WTC11 (cell line): ENCODE data around the gene PTCH1. TPM values are rescaled to one million over a fixed set of nuclear protein-coding genes. Genes with fewer than 3 reads are reported as not detected.

ENCODE experiments used
- ATAC-seq: fragments of 200-7000 bp; cut with Tn5 transposase; 2 replicates; pipeline ENCODE4 v1.10.0; 2021; ENCODE audit warnings: mild to moderate bottlenecking, moderate library complexity
- CTCF ChIA-PET: fragments of 300-600 bp; sonication (Branson Sonifier 250); formaldehyde crosslinking; loops from one replicate; lab custom pipeline; 2021; ENCODE audit warnings: antibody characterized with exemption; lab: Charles Lee
- POLR2A ChIA-PET: fragments of 350-600 bp; sonication (Branson Sonifier 250); formaldehyde crosslinking; loops from one replicate; lab custom pipeline; 2021; ENCODE audit warnings: antibody characterized with exemption; lab: Charles Lee
- DNase-seq: peaks from one replicate; pipeline ENCODE4 v3.0.0; 2021; ENCODE audit warnings: low spot score
- H3K27ac Mint-ChIP-seq: 2 replicates; pipeline ENCODE4 v1.8.0; 2021; ENCODE audit warnings: mixed read lengths
- H3K27me3 Mint-ChIP-seq: 2 replicates; pipeline ENCODE4 v1.8.0; 2021; ENCODE audit warnings: low read depth, mild to moderate bottlenecking, moderate library complexity, mixed read lengths
- H3K36me3 Mint-ChIP-seq: 2 replicates; pipeline ENCODE4 v1.8.0; 2021; ENCODE audit warnings: mixed read lengths
- H3K4me1 Mint-ChIP-seq: 2 replicates; pipeline ENCODE4 v1.8.0; 2022; ENCODE audit warnings: mixed read lengths
- H3K4me3 Mint-ChIP-seq: 2 replicates; pipeline ENCODE4 v1.8.0; 2021; ENCODE audit warnings: mild to moderate bottlenecking, moderate library complexity, mixed read lengths
- H3K9me3 Mint-ChIP-seq: 2 replicates; pipeline ENCODE4 v1.8.0; 2021; ENCODE audit warnings: mixed read lengths
- ARID4B ChIP-seq: sonication (generic); formaldehyde crosslinking; IDR thresholded peaks from 2 replicates; pipeline ENCODE4 v1.8.0; 2023; ENCODE audit warnings: missing genetic modification reagents, mild to moderate bottlenecking, borderline replicate concordance
- ATF6 ChIP-seq: sonication (generic); formaldehyde crosslinking; IDR thresholded peaks from 2 replicates; pipeline ENCODE4 v1.8.1; 2023; ENCODE audit warnings: mild to moderate bottlenecking, missing genetic modification reagents
- CBFB ChIP-seq: sonication (generic); formaldehyde crosslinking; IDR thresholded peaks from 2 replicates; pipeline ENCODE4 v1.8.1; 2022; ENCODE audit warnings: mild to moderate bottlenecking, low read depth, missing genetic modification reagents
- CREB1 ChIP-seq: sonication (generic); formaldehyde crosslinking; IDR thresholded peaks from 2 replicates; pipeline ENCODE4 v1.8.0; 2023; ENCODE audit warnings: mild to moderate bottlenecking, missing genetic modification reagents
- FOXJ3 ChIP-seq: sonication (generic); formaldehyde crosslinking; IDR thresholded peaks from 2 replicates; pipeline ENCODE4 v1.9.0; 2021; ENCODE audit warnings: missing genetic modification reagents, mild to moderate bottlenecking, borderline replicate concordance
- IRF1 ChIP-seq: sonication (generic); formaldehyde crosslinking; IDR thresholded peaks from 2 replicates; pipeline ENCODE4 v1.8.0; 2023; ENCODE audit warnings: missing genetic modification reagents
- MXD4 ChIP-seq: fragments of 250-450 bp; sonication (Bioruptor Pico); IDR thresholded peaks from 2 replicates; pipeline ENCODE4 v1.8.0; 2021; ENCODE audit warnings: mild to moderate bottlenecking, moderate library complexity, borderline replicate concordance
- NFYB ChIP-seq: sonication (generic); formaldehyde crosslinking; conservative IDR thresholded peaks from 2 replicates; pipeline ENCODE4 v1.8.0; 2022; ENCODE audit warnings: low read depth, missing genetic modification reagents
- SMAD4 ChIP-seq: sonication (generic); formaldehyde crosslinking; IDR thresholded peaks from 2 replicates; pipeline ENCODE4 v1.8.0; 2022; ENCODE audit warnings: mild to moderate bottlenecking, missing genetic modification reagents
- TP53 ChIP-seq: sonication (generic); formaldehyde crosslinking; IDR thresholded peaks from 2 replicates; pipeline ENCODE4 v1.8.1; 2023; ENCODE audit warnings: mild to moderate bottlenecking, missing genetic modification reagents
- USF1 ChIP-seq: sonication (generic); formaldehyde crosslinking; IDR thresholded peaks from 2 replicates; pipeline ENCODE4 v1.8.0; 2022; ENCODE audit warnings: mild to moderate bottlenecking, missing genetic modification reagents
- USF2 ChIP-seq: sonication (generic); formaldehyde crosslinking; IDR thresholded peaks from 2 replicates; pipeline ENCODE4 v1.8.1; 2023; ENCODE audit warnings: mild to moderate bottlenecking, missing genetic modification reagents, moderate library complexity
- ZMAT4 ChIP-seq: fragments of 250-450 bp; sonication (Bioruptor Pico); IDR thresholded peaks from 2 replicates; pipeline ENCODE4 v1.9.0; 2021; ENCODE audit warnings: mild to moderate bottlenecking
- ZNF138 ChIP-seq: sonication (generic); formaldehyde crosslinking; conservative IDR thresholded peaks from 2 replicates; pipeline ENCODE4 v1.8.1; 2022; ENCODE audit warnings: mild to moderate bottlenecking, moderate library complexity, missing genetic modification reagents
- ZNF263 ChIP-seq: sonication (generic); formaldehyde crosslinking; IDR thresholded peaks from 2 replicates; pipeline ENCODE4 v1.8.1; 2022; ENCODE audit warnings: low read depth, mild to moderate bottlenecking, moderate library complexity, missing genetic modification reagents
- ZNF532 ChIP-seq: fragments of 250-450 bp; sonication (Bioruptor Pico); IDR thresholded peaks from 2 replicates; pipeline ENCODE4 v1.9.0; 2021; ENCODE audit warnings: mild to moderate bottlenecking, borderline replicate concordance
- ZSCAN18 ChIP-seq: fragments of 250-450 bp; sonication (Bioruptor Pico); IDR thresholded peaks from 2 replicates; pipeline ENCODE4 v2.1.2; 2022; ENCODE audit warnings: mild to moderate bottlenecking, moderate library complexity
- total RNA-seq: library from RNA; stranded (reverse); gene quantifications from 3 replicates; pipeline ENCODE4 v1.2.3, GENCODE V29; 2021

Gene PTCH1
- total RNA-seq, 1 experiment from 2014 or later: 38.0 TPM

GRCh38 chr9:95528908-95529502 lies 12.2 kb upstream of the PTCH1 start:
- ChIA-PET POLR2A (no interaction called here), CTCF (interaction anchor here (0.7 kb wide), 1 partner anchor 334 kb away, joined by 3 read pairs; no protein-coding TSS in a partner anchor)
- TF ChIP-seq NFYB (CRISPR knock-in tag) (no peak), TP53 (no peak), CBFB (CRISPR knock-in tag) (no peak), USF2 (CRISPR knock-in tag) (peak; percentile 66)
- ATAC-seq: peak; percentile 76
- peaks cover 6% of the 10 kb centered on the region for H3K27me3 Mint-ChIP-seq
- H3K4me3 Mint-ChIP-seq: no peak overlapping the region
- no peak overlapping the region for H3K27ac Mint-ChIP-seq
- H3K9me3 Mint-ChIP-seq: peaks cover 3% of the 10 kb centered on the region; the same call in 1 of the 2 replicates
- H3K36me3 Mint-ChIP-seq: no peaks in the 10 kb centered on the region
- peaks cover 17% of the 10 kb centered on the region for H3K4me1 Mint-ChIP-seq
- no peak for DNase-seq

- Mint-ChIP-seq H3K36me3 (no peaks in the 10 kb centered on the region), H3K4me3 (no peak overlapping the region), H3K27ac (no peak overlapping the region), H3K4me1 (peaks cover 8% of the 10 kb centered on the region), H3K9me3 (no peaks in the 10 kb centered on the region)
- no peak for ATAC-seq
- TF ChIP-seq ARID4B (CRISPR knock-in tag) (no peak), ZSCAN18 (CRISPR knock-in tag) (no peak), CREB1 (CRISPR knock-in tag) (no peak), IRF1 (CRISPR knock-in tag) (no peak), FOXJ3 (CRISPR knock-in tag) (no peak), ZMAT4 (CRISPR knock-in tag) (no peak), MXD4 (no peak), ZNF138 (CRISPR knock-in tag) (no peak), USF1 (CRISPR knock-in tag) (no peak), ZNF532 (no peak), SMAD4 (CRISPR knock-in tag) (no peak), ATF6 (CRISPR knock-in tag) (no peak), ZNF263 (CRISPR knock-in tag) (no peak)
- TF ChIP-seq, all 79 proteins: peak for 0
- no peak for DNase-seq
- POLR2A ChIA-PET: no interaction called here
- CTCF ChIA-PET: no interaction called here
- H3K27me3 Mint-ChIP-seq: peaks cover 43% of the 10 kb centered on the region
These were observed 6.2 kb upstream of the PTCH1 start for GRCh38 chr9:95522871-95523370.
